Endometrial microvascular endothelial cells (primary cell): ENCODE data around the gene ITPKB. TPM values are rescaled to one million over a fixed set of nuclear protein-coding genes. Genes with fewer than 3 reads are reported as not detected.

ENCODE experiments used
- in situ Hi-C: cut with HindIII; loops from 2 replicates; pipeline ENCODE4 v1.10.0; 2017; ENCODE audit warnings: low sequenced_read_pairs, low pct_unique_long_range_greater_than_20kb; ENCODE audit errors: inconsistent ontology term
- total RNA-seq: library from RNA; depleted of rRNA; stranded (reverse); fragments of >200 nt; gene quantifications from one replicate; pipeline ENCODE4 v1.2.3, GENCODE V29; 2015; ENCODE audit errors: inconsistent ontology term

The ITPKB gene
- total RNA-seq, 1 donor from 2014 or later, result 16.2 TPM

GRCh38 chr1:226712742-226713419 is 26.2 kb downstream of the ITPKB start:
- in situ Hi-C loops, result no loop called here

GRCh38 chr1:226711976-226712741 is 26.9 kb downstream of the ITPKB start:
- in situ Hi-C loops, result no loop called here

- in situ Hi-C loops, result no loop called here
These were observed 28.6 kb downstream of the ITPKB start for GRCh38 chr1:226710501-226710900.

GRCh38 chr1:226709953-226710352 is 29.1 kb downstream of the ITPKB start:
- in situ Hi-C loops, result no loop called here

- in situ Hi-C loops, result no loop called here
These were observed 30.1 kb downstream of the ITPKB start for GRCh38 chr1:226708967-226709396.

GRCh38 chr1:226708342-226708780 is 30.7 kb downstream of the ITPKB start:
- in situ Hi-C loops, result no loop called here

- in situ Hi-C loops, result no loop called here
These were observed 32.4 kb downstream of the ITPKB start for GRCh38 chr1:226706684-226707083.

- in situ Hi-C loops, result no loop called here
These were observed 34.7 kb downstream of the ITPKB start for GRCh38 chr1:226704169-226704937.

GRCh38 chr1:226702957-226703831 is 35.9 kb downstream of the ITPKB start:
- in situ Hi-C loops, result no loop called here

GRCh38 chr1:226702318-226702956 is 36.6 kb downstream of the ITPKB start:
- in situ Hi-C loops, result no loop called here

GRCh38 chr1:226700861-226701260 is 38.2 kb downstream of the ITPKB start:
- in situ Hi-C loops, result no loop called here

GRCh38 chr1:226699166-226699565 is 39.9 kb downstream of the ITPKB start:
- in situ Hi-C loops, result no loop called here

GRCh38 chr1:226698659-226699058 is 40.4 kb downstream of the ITPKB start:
- in situ Hi-C loops, result no loop called here

- in situ Hi-C loops, result no loop called here
These were observed 41.0 kb downstream of the ITPKB start for GRCh38 chr1:226697929-226698544.

GRCh38 chr1:226697151-226697928 is 41.7 kb downstream of the ITPKB start:
- in situ Hi-C loops, result no loop called here

- in situ Hi-C loops, result no loop called here
These were observed 42.5 kb downstream of the ITPKB start for GRCh38 chr1:226696547-226696946.

- in situ Hi-C loops, result no loop called here
These were observed 43.7 kb downstream of the ITPKB start for GRCh38 chr1:226695335-226695900.
